Posterior cingulate gyrus (tissue), 11 donors: ENCODE measurements around the gene MCUR1.
"Not testable (repeated sequence)": the region's sequence is repeated elsewhere in the genome, so short reads cannot be mapped to it uniquely, and the experiment has no call there.

Source experiments
- DNase-seq, 10 donors: peaks; one replicate each; pipeline versions ENCODE4 v3.0.0 to v3.0.0-alpha.2; 2020 to 2021; ENCODE audit warnings: mixed read lengths in 3 of 10
- intact Hi-C: fragments of 100-400 bp; cut with DNase I; formaldehyde crosslinking; loops from one replicate; pipeline ENCODE4 v1.15.1; 2023

Gene MCUR1

DNA sequence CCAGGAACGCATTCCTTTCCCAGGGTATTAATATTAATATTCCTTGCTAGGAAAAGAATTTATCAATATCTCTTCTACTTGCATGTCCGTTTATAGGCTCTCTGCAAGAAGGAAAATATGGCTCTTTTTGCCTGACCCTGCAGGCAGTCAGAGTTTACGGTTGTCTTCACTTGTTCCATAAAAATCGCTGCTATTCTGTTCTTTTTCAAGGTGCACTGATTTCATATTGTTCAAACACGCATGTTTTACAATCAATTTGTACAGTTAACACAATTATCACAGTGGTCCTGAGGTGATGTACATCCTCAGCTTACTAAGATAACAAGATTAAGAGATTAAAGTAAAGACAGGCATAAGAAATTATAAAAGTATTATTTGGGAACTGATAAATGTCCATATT is 15.1 kb upstream of the MCUR1 start:
- DNase-seq, intact Hi-C loops: not testable (repeated sequence)

DNA sequence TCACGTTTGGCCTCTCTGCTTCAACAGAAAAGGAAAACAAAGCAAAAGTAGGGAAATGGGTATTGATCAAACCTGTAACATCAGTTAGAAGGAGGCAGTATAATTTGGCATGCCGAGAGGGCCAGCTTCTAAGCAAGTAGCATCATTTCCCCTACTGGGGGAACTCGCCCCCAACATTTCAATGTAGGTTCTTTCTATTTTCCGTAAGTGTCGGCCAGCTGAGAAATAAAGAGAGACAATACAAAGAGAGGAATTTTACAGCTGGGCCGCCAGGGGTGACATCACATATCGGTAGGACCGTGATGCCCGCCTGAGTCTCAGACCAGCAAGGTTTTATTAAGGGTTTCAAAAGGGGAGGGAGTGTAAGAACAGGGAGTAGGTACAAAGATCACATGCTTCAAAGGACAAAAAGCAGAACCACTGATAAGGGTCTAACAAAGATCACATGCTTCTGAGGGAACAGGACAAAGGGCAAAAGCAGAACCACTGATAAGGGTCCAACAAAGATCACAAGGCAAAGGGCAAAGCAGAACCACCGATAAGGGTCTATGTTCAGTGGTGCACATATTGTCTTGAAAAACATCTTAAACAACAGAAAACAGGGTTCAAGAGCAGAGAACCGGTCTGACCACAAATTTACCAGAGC is 14.4 kb upstream of the MCUR1 start:
- DNase-seq = not testable (repeated sequence)

DNA sequence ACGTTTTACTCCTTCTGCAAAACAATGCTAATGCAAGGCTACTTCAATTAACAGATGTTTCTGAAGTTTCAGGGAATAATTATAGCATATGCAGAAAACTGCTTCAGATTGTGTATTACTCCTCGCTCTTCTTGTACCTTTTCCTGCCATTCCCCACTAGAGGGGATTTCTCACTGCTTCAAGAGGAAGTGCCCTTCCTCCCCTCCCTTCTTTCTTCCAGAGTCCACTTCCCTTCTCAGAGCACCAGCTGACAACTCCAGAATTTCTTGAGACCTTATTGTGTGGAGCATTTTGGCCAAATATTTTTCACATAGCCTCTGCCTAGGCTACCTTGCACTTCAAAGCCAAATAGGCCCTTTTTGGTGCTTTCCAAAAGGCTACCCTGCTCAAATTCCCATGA is 12.7 kb upstream of the MCUR1 start:
- intact Hi-C loops = no loop called here
- DNase-seq = no peak

More for the DNA sequence above, 14.4 kb upstream of the MCUR1 start:
- intact Hi-C loops = not testable (repeated sequence)

DNA sequence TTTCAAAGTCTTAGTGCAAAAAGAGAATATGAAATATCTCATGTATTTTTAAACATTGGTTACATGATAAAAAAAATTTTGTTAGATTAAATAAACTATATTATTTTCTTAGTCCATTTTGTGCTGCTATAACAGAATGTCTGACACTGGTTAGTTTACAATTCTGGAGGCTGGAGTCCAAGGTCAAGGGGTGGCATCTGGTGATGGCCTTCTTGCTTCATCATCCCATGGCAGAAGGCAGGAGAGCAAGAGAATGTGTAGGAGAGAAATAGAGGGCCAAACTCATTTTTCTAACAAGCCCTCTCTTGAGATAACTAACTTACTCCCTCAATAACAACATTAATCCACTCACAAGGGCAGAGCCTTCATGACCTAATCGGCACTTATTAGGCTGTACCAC is 11.5 kb upstream of the MCUR1 start:
- no peak for DNase-seq
- intact Hi-C loops = no loop called here

DNA sequence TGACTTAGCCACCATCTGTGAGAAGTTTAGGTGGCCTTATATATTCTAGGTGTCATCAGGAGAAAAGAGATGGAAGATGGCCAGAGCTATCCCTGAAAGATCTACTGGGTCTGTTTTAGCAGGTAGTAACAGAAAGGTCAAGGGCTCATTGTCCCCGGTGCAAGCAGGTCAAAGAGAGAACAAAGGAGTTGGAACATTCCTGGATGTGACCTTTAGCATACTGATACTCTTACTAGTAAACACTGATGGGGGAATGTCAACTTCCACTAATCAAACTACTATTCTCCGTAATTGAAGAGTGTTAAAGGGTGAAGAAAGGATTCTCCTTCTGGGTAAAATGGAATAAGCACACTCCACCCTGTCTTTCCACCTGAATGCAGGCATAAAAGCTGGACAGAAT is 4.0 kb upstream of the MCUR1 start:
- intact Hi-C loops = loop anchor here (10.0 kb wide), 1 partner anchor 334 kb away; the partner anchor contains the start of gene GFOD1
- DNase-seq = no peak

DNA sequence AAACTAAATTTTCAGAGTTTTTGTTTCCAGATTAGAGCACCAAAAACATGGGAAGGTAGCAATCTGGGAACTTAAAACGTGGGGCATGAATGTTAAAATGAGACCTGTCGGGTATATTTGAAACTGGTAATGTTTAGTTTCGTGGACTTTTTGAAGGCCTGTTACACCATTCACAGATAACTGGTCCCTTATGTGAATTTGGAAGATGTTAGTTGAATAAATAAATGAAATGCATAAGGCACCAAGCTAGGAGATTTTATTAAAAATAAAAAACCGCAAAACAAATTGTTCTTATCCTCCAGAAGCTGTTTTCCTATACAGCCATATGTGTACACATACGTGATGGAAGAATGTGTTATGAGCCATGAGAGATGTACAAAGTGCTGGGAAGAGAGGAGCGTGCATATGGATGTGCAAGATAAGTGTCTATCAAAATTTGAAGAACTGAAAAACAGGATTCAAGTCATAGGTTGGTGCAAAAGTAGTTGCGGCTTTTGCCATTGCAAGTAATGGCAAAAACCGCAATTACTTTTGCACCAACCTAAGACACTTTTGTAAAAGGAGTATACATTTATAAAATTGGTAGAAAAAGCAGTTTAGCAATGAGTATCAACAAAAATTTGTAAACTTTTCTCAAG is 700 bp upstream of the MCUR1 start:
- DNase-seq = no peak
- intact Hi-C loops = loop anchor here (10.0 kb wide), 1 partner anchor 330 kb away; the partner anchor contains the start of gene GFOD1

DNA sequence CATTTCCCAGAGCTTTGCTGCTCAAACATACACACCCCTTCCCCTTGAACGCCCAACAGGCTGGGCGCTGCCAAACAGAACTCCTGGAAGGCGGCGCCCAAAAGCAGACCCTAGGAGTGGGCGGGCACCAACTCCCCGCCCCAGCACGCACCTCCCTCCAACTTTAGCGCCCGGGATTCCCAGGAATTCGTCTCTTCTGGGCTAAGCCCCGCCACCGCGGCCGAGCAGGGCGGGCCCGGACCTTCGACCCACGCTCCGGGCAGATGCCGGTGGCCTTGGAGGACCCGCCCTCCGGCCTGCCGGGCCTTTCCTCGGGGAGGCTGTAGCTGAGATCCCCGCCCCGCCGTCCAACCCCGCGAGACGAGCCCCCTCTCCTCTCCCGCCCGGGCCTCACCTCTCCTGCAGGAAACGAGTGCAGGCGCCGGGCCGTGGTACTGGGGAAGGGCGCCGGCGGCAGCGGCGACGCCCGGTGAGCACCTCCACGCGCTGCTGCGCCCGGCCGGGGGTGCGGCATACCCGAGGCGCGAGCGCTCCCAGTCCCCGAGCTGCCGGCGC is 659 bp downstream of the MCUR1 start:
- intact Hi-C loops = loop anchor here (10.0 kb wide), 1 partner anchor 329 kb away; the partner anchor contains the start of gene GFOD1
- peak in 5 of 10 donors; percentile 16 to 37 (median 28) for DNase-seq

DNA sequence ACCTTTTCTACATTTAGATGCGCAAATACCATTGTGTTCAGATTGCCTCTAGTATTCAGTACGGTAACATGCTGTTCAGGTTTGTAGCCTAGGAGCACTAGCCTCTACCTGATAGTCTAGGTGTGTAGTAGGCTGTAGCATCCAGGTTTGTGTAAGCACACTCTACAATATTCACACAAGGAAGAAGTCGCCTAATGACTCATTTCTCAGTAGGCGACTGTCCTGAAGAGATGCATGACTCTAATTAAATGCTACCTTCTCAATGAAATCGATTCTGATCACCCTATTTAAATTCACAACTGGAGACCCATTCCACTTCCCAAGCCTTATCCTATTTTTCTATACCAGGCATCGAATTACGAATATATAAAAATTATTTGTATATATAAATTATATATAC is 1.3 kb downstream of the MCUR1 start:
- intact Hi-C loops = loop anchor here (10.0 kb wide), 1 partner anchor 328 kb away; the partner anchor contains the start of gene GFOD1
- DNase-seq = no peak

DNA sequence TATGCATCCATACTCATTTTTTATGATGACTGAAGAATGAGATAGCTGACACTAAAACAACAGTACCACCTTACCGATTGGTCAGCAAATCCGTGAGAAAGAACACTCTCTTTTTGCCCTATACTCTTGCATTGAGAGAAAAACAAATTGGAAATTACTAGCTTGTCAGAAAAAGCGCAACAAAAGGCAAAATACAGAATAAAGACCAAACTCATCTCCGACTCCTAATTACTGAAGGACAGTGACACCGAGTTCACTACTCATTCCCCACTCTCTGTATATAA is 2.1 kb downstream of the MCUR1 start:
- intact Hi-C loops = loop anchor here (10.0 kb wide), 1 partner anchor 328 kb away; the partner anchor contains the start of gene GFOD1
- DNase-seq = no peak

DNA sequence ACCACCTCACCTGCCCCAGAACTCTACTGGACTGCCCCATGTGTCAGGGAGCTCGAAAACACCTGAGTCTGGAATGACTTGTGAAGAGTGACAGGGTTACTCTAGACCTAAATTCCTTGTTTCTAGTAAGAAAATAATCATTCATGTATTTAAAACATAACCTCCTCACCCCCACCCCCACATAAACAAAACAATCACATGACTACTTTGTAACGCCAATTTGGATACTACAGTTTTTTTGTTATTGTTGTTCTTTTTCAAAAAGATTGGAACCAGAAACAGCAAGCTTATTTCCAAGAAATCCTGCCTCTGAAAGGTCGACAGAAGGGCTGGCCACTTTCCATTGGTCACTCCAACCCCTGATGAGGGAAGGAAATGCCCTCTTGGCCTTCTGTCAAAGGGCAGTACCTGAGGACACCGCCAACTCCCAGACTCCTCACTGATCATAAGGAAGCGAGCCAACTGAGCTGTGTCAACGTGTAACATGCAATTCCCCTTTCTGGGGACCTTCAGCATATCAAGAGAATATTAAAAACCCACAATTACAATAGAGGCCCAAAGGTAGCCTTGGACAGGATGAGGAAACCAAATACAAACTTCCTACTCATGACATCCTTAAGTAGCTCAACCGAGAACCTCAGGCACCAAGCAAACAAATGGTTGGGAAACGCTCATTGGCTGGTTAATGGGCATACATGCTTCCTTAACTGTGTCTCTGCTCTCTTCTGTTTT is 2.6 kb downstream of the MCUR1 start:
- intact Hi-C loops = loop anchor here (10.0 kb wide), 1 partner anchor 327 kb away; the partner anchor contains the start of gene GFOD1
- no peak for DNase-seq

DNA sequence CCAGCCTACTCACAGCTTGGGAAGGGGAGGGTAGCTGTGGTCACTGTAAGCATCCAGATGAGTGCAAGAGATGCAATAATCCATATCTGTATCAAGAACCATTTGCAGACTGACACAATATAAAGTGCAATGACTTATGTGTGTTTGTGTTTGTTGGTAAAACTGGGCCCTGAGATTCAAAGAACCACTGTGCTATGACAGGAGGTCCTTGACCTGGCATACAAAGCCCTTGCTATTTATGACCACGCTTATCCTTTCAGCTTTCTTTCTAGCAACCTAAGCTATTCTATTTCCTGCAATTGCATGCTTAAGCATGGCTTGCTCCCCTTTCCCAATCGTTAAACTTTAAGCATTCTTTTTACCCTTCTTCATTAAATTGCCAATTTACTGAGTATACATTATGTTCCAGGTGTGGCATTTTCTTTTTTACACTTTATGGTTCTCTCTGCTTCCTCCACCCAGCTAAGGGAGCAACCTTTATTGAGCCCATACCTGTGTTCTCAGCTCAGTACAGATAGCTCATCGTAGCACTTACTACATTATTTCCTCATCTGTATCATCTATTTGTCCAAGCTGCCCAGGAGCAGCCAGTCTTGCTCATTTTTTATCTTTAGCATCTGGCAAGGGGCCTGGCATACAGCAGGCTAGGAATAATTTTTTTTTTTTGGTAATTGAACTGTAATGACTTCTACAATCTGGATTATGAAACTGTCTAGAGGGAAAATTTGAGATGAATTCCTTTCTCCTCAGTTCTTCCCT is 3.5 kb downstream of the MCUR1 start:
- DNase-seq = no peak
- intact Hi-C loops = loop anchor here (10.0 kb wide), 1 partner anchor 326 kb away; the partner anchor contains the start of gene GFOD1

DNA sequence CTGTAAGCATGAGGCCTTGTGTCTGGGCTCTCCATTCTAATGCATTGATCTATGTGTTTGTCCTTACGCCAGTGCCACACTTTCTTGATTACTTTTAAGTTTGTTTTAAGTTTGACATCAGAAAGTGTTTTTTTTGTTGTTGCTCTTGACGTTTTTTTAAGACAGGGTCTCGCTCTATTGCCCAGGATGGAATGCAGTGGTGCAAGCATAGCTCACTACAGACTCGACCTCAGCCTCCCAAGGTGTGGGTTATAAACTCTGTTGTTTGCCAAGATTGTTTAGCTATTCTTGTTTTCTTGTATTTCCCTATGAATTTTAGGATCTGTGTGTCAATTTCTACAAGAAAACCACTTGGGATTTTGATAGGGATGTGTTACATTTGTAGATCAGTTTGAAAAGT is 5.6 kb downstream of the MCUR1 start:
- intact Hi-C loops = no loop called here
- DNase-seq = no peak

DNA sequence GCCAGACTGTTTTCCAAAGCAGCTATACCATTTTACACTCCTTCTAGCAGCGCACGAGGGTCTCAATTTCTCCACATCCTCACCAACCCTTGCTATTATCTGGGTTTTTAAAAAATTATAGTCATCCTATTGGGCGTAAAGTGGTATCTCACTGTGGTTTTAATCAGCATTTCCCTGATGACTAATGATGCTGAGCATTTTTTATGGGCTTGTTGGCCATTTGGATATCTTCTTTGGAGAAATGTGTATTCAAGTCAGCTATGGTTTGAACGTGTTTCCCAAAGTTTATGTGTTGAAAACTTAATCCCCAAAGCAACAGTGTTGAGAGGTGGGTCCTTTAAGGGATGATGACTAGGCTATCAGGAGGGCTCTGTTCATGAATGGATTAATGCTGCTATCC is 6.7 kb downstream of the MCUR1 start:
- no peak for DNase-seq

DNA sequence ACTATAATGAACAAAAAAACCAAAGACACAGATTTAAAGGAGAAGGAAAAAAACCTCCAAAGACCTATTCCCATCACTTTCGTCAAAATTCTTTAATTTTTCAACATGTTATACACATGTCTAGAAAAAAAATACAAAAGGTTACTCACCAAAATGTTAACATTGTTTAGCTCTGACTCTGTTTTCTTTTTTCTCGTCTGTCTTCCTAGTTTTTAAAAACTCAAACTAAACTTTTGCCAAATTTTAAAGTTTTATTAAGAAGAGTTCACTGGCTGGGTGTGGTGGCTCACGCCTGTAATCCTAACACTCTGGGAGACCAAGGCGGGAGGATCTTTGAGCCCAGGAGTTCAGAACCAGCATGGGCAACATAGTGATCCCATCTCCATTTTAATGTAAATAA is 10.8 kb downstream of the MCUR1 start:
- intact Hi-C loops = no loop called here
- no peak for DNase-seq

More for the DNA sequence above, 6.7 kb downstream of the MCUR1 start:
- intact Hi-C loops = no loop called here

DNA sequence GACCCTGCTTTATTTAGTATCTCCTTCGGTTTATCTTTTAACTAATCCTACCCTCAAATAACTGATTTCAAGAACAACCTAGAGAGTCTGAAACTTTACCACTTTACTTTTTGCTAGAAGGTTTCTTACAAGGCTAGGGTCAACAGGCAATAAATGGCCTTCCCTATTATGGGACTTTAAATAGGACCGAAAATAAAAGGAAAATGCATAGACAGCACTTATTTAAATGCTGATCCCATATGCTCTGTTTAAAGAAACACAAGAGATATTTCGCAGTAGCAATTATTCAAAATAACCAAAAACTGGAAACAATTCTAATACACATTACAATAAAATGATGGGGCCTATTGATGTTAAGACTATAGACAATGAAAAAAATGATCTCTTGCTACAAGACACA is 13.7 kb downstream of the MCUR1 start:
- intact Hi-C loops = no loop called here
- no peak for DNase-seq

DNA sequence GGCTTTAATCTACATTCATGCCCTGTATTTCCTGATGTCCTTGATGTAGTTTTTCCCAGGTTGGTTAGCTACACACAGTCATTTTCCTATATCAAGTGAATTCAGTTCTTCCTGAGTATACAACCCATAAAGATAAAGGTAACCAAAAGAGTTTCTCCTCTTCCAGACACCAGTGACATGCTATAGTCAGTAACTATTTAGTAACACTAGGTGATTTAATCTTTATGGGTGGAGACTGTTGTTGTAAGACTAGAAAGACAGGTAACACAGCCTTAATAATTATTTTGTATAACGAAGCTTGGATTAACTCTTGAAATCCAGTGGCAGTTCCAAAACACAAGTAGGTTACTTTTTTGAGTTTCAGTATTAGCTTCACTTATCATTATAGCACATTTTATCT is 17.6 kb downstream of the MCUR1 start:
- intact Hi-C loops = loop anchor here (10.0 kb wide), 1 partner anchor 268 kb away; no protein-coding TSS in a partner anchor
- no peak for DNase-seq

DNA sequence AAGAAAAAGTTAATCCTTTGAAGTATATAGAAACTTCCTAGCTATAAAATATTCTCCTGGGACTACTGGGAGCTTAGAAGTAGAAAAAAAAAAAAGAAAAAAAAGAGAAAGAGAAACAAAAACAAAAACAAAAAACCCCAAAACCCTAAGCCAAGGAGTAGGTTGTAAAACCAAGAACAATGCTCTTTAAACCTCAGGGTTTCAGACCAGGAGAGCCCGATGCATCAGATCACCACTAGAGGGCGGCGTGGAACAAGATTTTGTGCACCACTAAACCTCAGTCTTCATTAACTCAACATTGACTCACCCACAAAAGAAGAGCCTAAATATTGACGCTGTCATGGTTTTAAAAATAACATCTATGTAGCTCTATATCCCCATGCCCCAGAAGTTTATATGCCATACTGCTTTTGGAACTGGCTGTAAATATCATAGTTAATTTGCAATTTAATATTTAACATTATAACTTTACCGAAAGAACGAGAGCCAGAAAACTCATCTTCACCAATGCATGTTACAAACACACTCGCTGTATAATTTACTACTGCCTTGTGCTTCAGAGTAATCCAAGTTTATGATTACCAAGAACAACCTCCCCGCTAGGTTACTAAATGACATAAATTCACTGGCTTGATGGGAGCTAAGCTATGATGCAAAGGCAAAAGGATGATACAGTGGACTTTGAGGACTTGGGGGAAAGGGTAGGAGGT is 19.2 kb downstream of the MCUR1 start:
- DNase-seq = peak; percentile 59 to 96 (median 85)
- intact Hi-C loops = loop anchor here (10.0 kb wide), 1 partner anchor 270 kb away; no protein-coding TSS in a partner anchor

DNA sequence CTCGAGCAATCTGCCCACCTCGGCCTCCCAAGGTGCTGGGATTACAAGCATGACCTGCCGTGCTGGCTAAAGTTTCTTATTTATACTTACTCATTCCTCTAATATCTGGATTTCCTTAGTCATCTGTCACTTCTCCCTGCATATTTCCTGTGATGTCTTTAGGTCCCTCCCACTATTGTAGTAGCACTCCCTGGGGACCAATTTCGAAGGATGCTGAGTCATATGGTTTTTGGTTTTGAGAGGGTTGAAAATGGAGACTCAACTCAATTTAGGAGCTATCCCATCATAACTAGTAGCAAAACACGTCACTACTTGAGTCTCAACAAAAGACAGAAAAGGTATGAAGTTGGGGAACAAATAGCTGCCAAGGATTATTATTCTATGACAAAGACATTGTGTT is 20.2 kb downstream of the MCUR1 start:
- intact Hi-C loops = loop anchor here (10.0 kb wide), 1 partner anchor 271 kb away; no protein-coding TSS in a partner anchor
- DNase-seq = no peak

DNA sequence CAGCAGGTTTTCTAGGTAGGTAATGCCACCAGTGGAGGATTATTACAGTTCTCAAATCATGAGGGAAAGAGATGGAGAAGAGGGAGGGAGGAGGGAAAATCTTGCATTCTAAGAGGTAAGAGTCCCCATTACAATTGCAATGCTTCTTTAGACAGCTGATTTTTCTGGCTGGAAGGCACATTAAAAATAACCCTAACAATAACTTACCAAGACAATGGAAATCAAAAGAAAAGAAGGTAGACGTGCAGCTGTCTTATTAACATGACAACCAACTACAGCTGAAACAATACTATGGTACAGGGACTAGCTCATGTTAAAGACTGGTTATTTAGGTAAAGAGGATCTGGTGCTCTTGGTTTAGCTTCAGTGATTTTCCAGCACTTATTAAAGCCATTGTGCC is 24.6 kb downstream of the MCUR1 start:
- intact Hi-C loops = loop anchor here (10.0 kb wide), 1 partner anchor 275 kb away; no protein-coding TSS in a partner anchor

More for the DNA sequence above, 24.6 kb downstream of the MCUR1 start:
- no peak for DNase-seq
